Natural killer cell (primary cell): ENCODE data around the gene TTYH1. TPM values are rescaled to one million over a fixed set of nuclear protein-coding genes. Genes with fewer than 3 reads are reported as not detected.
"Not testable (repeated sequence)": the region's sequence is repeated elsewhere in the genome, so short reads cannot be mapped to it uniquely, and the experiment has no call there.

Experiments used
- ATAC-seq, 3 donors: fragments of 150-1000 bp in 2 of 3; fragments of 200-7000 bp in 1 of 3; cut with Tn5 transposase; 1 replicate in 1 of 3; 2 replicates in 2 of 3; pipeline ENCODE4 v1.10.0; 2021; ENCODE audit warnings: mild to moderate bottlenecking in 2 of 3, moderate library complexity in 2 of 3
- DNase-seq, 2 donors: peaks; one replicate each; pipeline versions ENCODE4 v3.0.0 to v3.0.0-alpha.2; 2013 to 2021; ENCODE audit warnings: mixed read lengths in 1 of 2
- H3K27ac ChIP-seq: one replicate; pipeline ENCODE4 v1.5.1; 2013; ENCODE audit warnings: mild to moderate bottlenecking, low read length
- H3K27me3 ChIP-seq: one replicate; pipeline ENCODE4 v1.6.1; 2013; ENCODE audit warnings: low read length; ENCODE audit not compliant: control insufficient read depth, insufficient read depth
- H3K36me3 ChIP-seq: one replicate; pipeline ENCODE4 v1.6.1; 2013; ENCODE audit warnings: low read length; ENCODE audit not compliant: control insufficient read depth, insufficient read depth
- H3K4me1 ChIP-seq: one replicate; pipeline ENCODE4 v1.6.1; 2013; ENCODE audit warnings: low read length; ENCODE audit not compliant: control insufficient read depth, insufficient read depth
- H3K4me3 ChIP-seq: one replicate; pipeline ENCODE4 v1.5.1; 2013; ENCODE audit warnings: low read length
- H3K9me3 ChIP-seq: one replicate; pipeline ENCODE4 v1.6.1; 2013; ENCODE audit warnings: low read length; ENCODE audit not compliant: control insufficient read depth, insufficient read depth
- H3K27ac Mint-ChIP-seq, 2 donors: one replicate each; pipeline ENCODE4 v1.8.0; 2022; ENCODE audit warnings: mild to moderate bottlenecking in 2 of 2, mixed read lengths in 2 of 2, moderate library complexity in 1 of 2
- H3K27me3 Mint-ChIP-seq, 2 donors: one replicate each; pipeline ENCODE4 v1.8.0; 2022; ENCODE audit warnings: low read depth in 2 of 2, mixed read lengths in 2 of 2
- H3K36me3 Mint-ChIP-seq: one replicate; pipeline ENCODE4 v1.8.0; 2022; ENCODE audit warnings: mixed read lengths
- H3K4me1 Mint-ChIP-seq, 2 donors: one replicate each; pipeline ENCODE4 v1.8.0; 2022; ENCODE audit warnings: mixed read lengths in 2 of 2
- H3K4me3 Mint-ChIP-seq: one replicate; pipeline ENCODE4 v1.8.0; 2022; ENCODE audit warnings: mild to moderate bottlenecking, moderate library complexity, mixed read lengths
- H3K9me3 Mint-ChIP-seq, 2 donors: one replicate each; pipeline ENCODE4 v1.8.0; 2022; ENCODE audit warnings: mixed read lengths in 2 of 2
- WGBS: methylation state at CpG from one replicate; pipeline ENCODE4 v1.1.7; 2013; ENCODE audit warnings: missing lambda C conversion rate; ENCODE audit not compliant: insufficient coverage; 5-methylcytosine and 5-hydroxymethylcytosine counted together
- intact Hi-C: fragments of 100-400 bp; cut with micrococcal nuclease; formaldehyde crosslinking; loops from one replicate; pipeline ENCODE4 v1.14.2; 2022
- total RNA-seq, 4 donors: library from RNA; stranded (reverse); fragments of 120-200 nt in 1 of 4; gene quantifications; one replicate each; pipeline versions ENCODE4 v1.2.3 to v1.2.4, GENCODE V29; 2013 to 2022
- TF ChIP-seq, protein P1 (sequence below): fragments of 200-600 bp; IDR thresholded peaks from one replicate; pipeline ENCODE4 v1.8.0; 2022; ENCODE audit warnings: antibody characterized with exemption

TTYH1 gene
- total RNA-seq, 3 donors from 2014 or later (not counting 1 experiment from before 2014, with no cell fraction given), result 0.59 to 0.84 (median 0.65) TPM

GRCh38 chr19:54376610-54377285 is 38.5 kb upstream of the TTYH1 start:
- H3K27ac ChIP-seq, result no peak overlapping the region
- no peaks in the 10 kb centered on the region for H3K27me3 ChIP-seq
- Mint-ChIP-seq H3K9me3 (no peaks in the 10 kb centered on the region), H3K4me3 (no peak overlapping the region), H3K27me3 (peaks cover 0 to 10% of the 10 kb centered on the region in 2 donors), H3K27ac (peak overlapping the region in 1 of 2 donors; percentile 68), H3K4me1 (peaks cover 33 to 53% of the 10 kb centered on the region in 2 donors), H3K36me3 (no peaks in the 10 kb centered on the region)
- no peaks in the 10 kb centered on the region for H3K9me3 ChIP-seq
- no peak for DNase-seq
- 28% methylated on average over 11 of the region's 11 CpGs for WGBS
- no peaks in the 10 kb centered on the region for H3K36me3 ChIP-seq
- H3K4me1 ChIP-seq, result peaks cover 57% of the 10 kb centered on the region
- no peak for ATAC-seq
- TF ChIP-seq, protein P1, sequence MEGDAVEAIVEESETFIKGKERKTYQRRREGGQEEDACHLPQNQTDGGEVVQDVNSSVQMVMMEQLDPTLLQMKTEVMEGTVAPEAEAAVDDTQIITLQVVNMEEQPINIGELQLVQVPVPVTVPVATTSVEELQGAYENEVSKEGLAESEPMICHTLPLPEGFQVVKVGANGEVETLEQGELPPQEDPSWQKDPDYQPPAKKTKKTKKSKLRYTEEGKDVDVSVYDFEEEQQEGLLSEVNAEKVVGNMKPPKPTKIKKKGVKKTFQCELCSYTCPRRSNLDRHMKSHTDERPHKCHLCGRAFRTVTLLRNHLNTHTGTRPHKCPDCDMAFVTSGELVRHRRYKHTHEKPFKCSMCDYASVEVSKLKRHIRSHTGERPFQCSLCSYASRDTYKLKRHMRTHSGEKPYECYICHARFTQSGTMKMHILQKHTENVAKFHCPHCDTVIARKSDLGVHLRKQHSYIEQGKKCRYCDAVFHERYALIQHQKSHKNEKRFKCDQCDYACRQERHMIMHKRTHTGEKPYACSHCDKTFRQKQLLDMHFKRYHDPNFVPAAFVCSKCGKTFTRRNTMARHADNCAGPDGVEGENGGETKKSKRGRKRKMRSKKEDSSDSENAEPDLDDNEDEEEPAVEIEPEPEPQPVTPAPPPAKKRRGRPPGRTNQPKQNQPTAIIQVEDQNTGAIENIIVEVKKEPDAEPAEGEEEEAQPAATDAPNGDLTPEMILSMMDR, result no peak
- intact Hi-C loops, result no loop called here
- no peak overlapping the region for H3K4me3 ChIP-seq

DNA sequence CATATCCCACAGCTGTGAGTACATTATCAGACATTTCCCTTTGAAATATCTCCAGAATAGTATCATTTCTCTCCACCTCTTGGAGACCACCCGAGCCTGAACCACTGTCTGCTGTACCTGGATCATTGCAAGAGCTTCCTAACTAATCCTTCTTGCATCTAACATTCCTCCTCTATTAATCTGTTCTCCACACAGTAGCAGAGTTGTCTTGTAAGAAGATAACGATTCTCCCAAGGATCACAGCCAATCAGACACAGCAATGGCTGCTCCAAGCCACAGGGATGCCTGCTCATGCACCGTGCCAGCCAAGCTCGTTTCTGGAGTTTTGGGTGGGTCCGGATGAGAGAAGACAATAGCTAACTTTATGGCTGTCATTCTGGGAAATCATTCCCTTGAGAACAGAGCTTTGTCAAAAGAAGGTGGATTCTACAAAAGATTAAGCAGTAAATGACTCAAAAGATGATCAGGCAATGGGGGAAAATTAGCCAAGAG is 36.0 kb upstream of the TTYH1 start:
- H3K4me3 ChIP-seq, result no peak overlapping the region
- H3K4me1 ChIP-seq, result peaks cover 40% of the 10 kb centered on the region
- 92% methylated on average over 3 of the region's 5 CpGs for WGBS
- Mint-ChIP-seq H3K27ac (peak overlapping the region in 1 of 2 donors; percentile 80), H3K4me1 (peaks cover 26 to 38% of the 10 kb centered on the region in 2 donors), H3K36me3 (no peaks in the 10 kb centered on the region), H3K9me3 (no peaks in the 10 kb centered on the region), H3K4me3 (no peak overlapping the region), H3K27me3 (peaks cover 0 to 10% of the 10 kb centered on the region in 2 donors)
- H3K9me3 ChIP-seq, result no peaks in the 10 kb centered on the region
- intact Hi-C loops, result no loop called here
- no peak overlapping the region for H3K27ac ChIP-seq
- DNase-seq (no peak), ATAC-seq (no peak)
- TF ChIP-seq, protein P1, result no peak
- H3K36me3 ChIP-seq, result no peaks in the 10 kb centered on the region
- no peaks in the 10 kb centered on the region for H3K27me3 ChIP-seq

DNA sequence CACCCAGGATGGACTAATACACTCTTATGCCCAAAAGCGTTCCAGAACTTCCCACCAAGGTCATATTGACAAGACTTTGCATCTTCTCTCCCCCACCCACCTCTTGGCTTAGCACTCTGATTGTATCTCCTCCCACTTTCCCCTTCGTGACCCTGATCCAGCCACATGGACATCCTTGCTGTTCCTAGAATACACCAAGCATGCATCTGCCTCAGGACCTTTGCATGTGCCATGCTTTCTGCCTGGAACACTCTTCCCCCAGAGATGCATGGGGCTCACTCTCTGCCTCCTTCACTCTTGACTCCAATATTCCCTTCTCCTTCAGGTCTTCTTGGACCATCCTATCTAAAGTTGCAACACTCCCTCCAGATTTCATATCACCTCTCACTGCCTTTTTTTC is 34.4 kb upstream of the TTYH1 start:
- Mint-ChIP-seq H3K4me1 (peaks cover 19 to 37% of the 10 kb centered on the region in 2 donors), H3K36me3 (no peaks in the 10 kb centered on the region), H3K27ac (peak overlapping the region in 1 of 2 donors; percentile 17), H3K27me3 (peaks cover 0 to 10% of the 10 kb centered on the region in 2 donors), H3K9me3 (no peaks in the 10 kb centered on the region), H3K4me3 (no peak overlapping the region)
- WGBS, result 88% methylated on average over 2 of the region's 2 CpGs
- DNase-seq, result no peak
- Histone ChIP-seq H3K4me3 (no peak overlapping the region), H3K9me3 (no peaks in the 10 kb centered on the region), H3K27ac (no peak overlapping the region), H3K4me1 (peaks cover 24% of the 10 kb centered on the region), H3K36me3 (no peaks in the 10 kb centered on the region), H3K27me3 (no peaks in the 10 kb centered on the region)
- TF ChIP-seq, protein P1, result no peak
- ATAC-seq, result no peak
- intact Hi-C loops, result no loop called here

DNA sequence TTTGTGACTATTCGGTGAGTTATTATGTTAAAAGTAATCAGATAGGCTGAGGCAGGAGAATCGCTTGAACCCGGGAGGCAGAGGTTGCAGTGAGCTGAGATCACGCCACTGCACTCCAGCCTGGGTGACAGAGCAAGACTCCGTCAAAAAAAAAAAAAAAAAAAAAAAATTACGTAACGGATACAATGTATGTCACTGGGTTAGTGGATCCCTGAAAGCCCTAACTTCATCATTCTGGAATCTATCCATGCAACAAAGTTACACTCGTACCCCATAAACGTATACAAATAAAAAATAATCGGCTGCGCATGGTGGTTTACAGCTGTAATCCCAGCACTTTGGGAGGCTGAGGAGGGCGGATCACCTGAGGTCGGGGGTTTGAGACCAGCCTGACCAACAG is 33.2 kb upstream of the TTYH1 start:
- H3K27me3 ChIP-seq, ATAC-seq, H3K36me3 ChIP-seq, intact Hi-C loops, H3K36me3 Mint-ChIP-seq, H3K9me3 ChIP-seq, H3K4me3 ChIP-seq, H3K9me3 Mint-ChIP-seq, H3K27me3 Mint-ChIP-seq, H3K27ac Mint-ChIP-seq, H3K4me3 Mint-ChIP-seq, DNase-seq, H3K27ac ChIP-seq: not testable (repeated sequence)
- peaks cover 13 to 30% of the 10 kb centered on the region in 2 donors for H3K4me1 Mint-ChIP-seq
- 96% methylated on average over 11 of the region's 13 CpGs for WGBS
- H3K4me1 ChIP-seq, result peaks cover 19% of the 10 kb centered on the region
